SU-DHL-6 (cell line): ENCODE data around the gene NAV2.

Experiments used
- CTCF ChIP-seq: fragments of 200-600 bp; sonication (generic); IDR thresholded peaks from one replicate; pipeline ENCODE4 v1.5.1; 2017; ENCODE audit warnings: antibody characterized with exemption, mild to moderate bottlenecking, low read length, moderate library complexity; ENCODE audit not compliant: insufficient read depth, poor library complexity, severe bottlenecking
- EZH2phosphoT487 ChIP-seq: fragments of 200-600 bp; sonication (generic), shearing (Covaris generic); conservative IDR thresholded peaks from 2 replicates; pipeline ENCODE4 v1.6.1; 2018; ENCODE audit warnings: mild to moderate bottlenecking, antibody characterized with exemption, low read length, moderate library complexity, mixed read lengths

GRCh38 chr11:20042045-20042639 lies 329.5 kb downstream of the NAV2 start:
- no peak for TF ChIP-seq CTCF
- no peak for TF ChIP-seq EZH2phosphoT487
